ENCODE results near the gene GCLC. TPM values are rescaled to one million over a fixed set of nuclear protein-coding genes. Genes with fewer than 3 reads are reported as not detected.
A peak's percentile ranks its signal among the peaks of the same experiment; 100 is the strongest.

The GCLC gene
- total RNA-seq, 1 experiment from 2014 or later = 33.5 TPM

DNA sequence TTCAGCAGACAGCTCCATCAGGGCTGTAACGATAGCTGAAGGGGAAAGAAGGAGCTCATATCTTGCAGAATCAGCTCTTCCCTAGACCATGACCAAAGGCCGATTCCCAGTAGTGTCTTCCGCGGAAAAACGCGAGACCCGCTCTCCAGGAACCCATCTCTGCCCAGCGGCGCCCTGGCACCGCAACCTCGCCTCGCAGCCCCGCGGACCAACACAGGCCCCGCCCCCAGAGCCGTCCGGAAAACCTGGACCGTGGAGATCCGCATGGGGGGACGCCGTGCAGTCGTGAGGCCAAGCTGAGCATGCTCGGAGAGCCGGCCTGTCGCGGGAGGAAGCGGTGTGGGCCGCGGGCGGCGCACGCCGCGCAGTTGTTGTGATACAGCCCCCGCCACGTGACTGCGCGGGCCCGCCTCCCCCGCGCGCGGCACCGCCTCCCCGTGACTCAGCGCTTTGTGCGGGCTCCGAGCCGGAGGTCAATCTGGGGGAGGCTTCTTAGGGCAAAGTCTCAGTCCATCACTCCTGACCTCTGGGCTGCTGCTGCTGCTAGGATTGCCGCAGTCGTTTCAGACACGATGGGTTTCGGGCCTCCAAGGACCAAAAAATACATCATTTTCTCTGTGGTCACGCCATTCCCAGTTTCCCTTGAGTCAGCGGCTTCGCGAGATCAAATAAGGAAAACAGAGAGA lies 3.1 kb upstream of the GCLC start:
- BruUV-seq (replicated peaks) = no TSS peak
- ChIA-PET POLR2A (ENCODE audit: low non-redundant PET) (no interaction called here), CTCF (no interaction called here)
- intact Hi-C loops (cut with micrococcal nuclease; ENCODE audit: unreplicated experiment) = loop anchor here (1.0 to 10.0 kb wide), 2 partner anchors 103 to 247 kb away; partner anchors contain the start of gene LRRC1
- Histone ChIP-seq H3K9me3 (ENCODE audit: low read depth, low read length, poor library complexity, severe bottlenecking) (no peaks in the 10 kb centered on the region), H3K4me1 (ENCODE audit: insufficient read depth, low read length, poor library complexity, severe bottlenecking) (peaks cover 10% of the 10 kb centered on the region), H3K4me3 (ENCODE audit: low read depth, low read length, poor library complexity, severe bottlenecking) (peak overlapping the region; percentile 48), H3K27me3 (replicated peaks; ENCODE audit: insufficient read depth, low read depth, low read length, poor library complexity) (no peaks in the 10 kb centered on the region), H3K36me3 (ENCODE audit: insufficient read depth, low read length, poor library complexity, severe bottlenecking) (no peaks in the 10 kb centered on the region), H3K27ac (ENCODE audit: low read depth, low read length, poor library complexity, severe bottlenecking) (peak overlapping the region; percentile 77)
- no peak for TF ChIP-seq EZH2 (IDR thresholded peaks at IDR 0.05; ENCODE audit: borderline replicate concordance, low read depth, low read length, poor library complexity, severe bottlenecking)
- TF ChIP-seq, protein P1, sequence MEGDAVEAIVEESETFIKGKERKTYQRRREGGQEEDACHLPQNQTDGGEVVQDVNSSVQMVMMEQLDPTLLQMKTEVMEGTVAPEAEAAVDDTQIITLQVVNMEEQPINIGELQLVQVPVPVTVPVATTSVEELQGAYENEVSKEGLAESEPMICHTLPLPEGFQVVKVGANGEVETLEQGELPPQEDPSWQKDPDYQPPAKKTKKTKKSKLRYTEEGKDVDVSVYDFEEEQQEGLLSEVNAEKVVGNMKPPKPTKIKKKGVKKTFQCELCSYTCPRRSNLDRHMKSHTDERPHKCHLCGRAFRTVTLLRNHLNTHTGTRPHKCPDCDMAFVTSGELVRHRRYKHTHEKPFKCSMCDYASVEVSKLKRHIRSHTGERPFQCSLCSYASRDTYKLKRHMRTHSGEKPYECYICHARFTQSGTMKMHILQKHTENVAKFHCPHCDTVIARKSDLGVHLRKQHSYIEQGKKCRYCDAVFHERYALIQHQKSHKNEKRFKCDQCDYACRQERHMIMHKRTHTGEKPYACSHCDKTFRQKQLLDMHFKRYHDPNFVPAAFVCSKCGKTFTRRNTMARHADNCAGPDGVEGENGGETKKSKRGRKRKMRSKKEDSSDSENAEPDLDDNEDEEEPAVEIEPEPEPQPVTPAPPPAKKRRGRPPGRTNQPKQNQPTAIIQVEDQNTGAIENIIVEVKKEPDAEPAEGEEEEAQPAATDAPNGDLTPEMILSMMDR (conservative IDR thresholded peaks at IDR 0.05; ENCODE audit: low read depth, low read length) = no peak
- DNase-seq (ENCODE audit: low spot score) = peak; percentile 97

DNA sequence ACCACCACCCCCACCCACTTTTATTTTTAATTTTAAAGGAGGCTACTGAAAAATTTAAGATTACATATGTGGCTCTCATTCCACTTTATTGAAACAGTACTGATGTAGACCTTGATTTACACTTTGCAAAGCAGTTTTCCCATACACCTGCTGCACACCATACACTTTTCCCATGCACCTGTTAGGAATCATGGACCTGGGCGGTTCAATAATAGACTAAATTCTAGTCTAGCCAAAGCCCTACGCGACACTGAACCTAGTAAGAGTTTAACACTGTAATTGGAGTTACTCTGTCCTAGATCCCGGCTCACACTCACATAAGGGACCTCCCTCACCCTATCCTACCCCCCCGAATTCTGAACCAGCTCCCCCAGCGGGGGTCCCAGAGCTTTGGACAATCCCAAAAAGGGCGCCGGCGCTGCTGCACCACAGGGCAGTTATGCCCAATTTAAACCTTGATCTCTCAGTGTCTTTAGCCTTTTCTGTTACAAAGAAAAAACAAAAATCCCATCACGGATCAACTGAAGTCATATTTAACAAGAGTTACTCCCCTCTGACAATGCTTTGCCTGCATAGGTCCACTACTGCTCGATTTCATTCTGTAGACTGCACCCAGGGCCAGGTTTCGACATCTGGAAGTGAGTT lies 2.4 kb upstream of the GCLC start:
- intact Hi-C loops (cut with micrococcal nuclease; ENCODE audit: unreplicated experiment) = loop anchor here (10.0 kb wide), 1 partner anchor 248 kb away; the partner anchor contains the start of gene LRRC1
- Histone ChIP-seq H3K27ac (ENCODE audit: low read depth, low read length, poor library complexity, severe bottlenecking) (peak overlapping the region; percentile 27), H3K9me3 (ENCODE audit: low read depth, low read length, poor library complexity, severe bottlenecking) (no peaks in the 10 kb centered on the region), H3K36me3 (ENCODE audit: insufficient read depth, low read length, poor library complexity, severe bottlenecking) (no peaks in the 10 kb centered on the region), H3K27me3 (replicated peaks; ENCODE audit: insufficient read depth, low read depth, low read length, poor library complexity) (no peaks in the 10 kb centered on the region), H3K4me3 (ENCODE audit: low read depth, low read length, poor library complexity, severe bottlenecking) (peak overlapping the region; percentile 48), H3K4me1 (ENCODE audit: insufficient read depth, low read length, poor library complexity, severe bottlenecking) (peaks cover 12% of the 10 kb centered on the region)
- ChIA-PET POLR2A (ENCODE audit: low non-redundant PET) (no interaction called here), CTCF (no interaction called here)
- BruUV-seq (replicated peaks) = no TSS peak
- TF ChIP-seq, protein P1 (conservative IDR thresholded peaks at IDR 0.05; ENCODE audit: low read depth, low read length) = no peak
- TF ChIP-seq EZH2 (IDR thresholded peaks at IDR 0.05; ENCODE audit: borderline replicate concordance, low read depth, low read length, poor library complexity, severe bottlenecking) = no peak
- no peak for DNase-seq (ENCODE audit: low spot score)

DNA sequence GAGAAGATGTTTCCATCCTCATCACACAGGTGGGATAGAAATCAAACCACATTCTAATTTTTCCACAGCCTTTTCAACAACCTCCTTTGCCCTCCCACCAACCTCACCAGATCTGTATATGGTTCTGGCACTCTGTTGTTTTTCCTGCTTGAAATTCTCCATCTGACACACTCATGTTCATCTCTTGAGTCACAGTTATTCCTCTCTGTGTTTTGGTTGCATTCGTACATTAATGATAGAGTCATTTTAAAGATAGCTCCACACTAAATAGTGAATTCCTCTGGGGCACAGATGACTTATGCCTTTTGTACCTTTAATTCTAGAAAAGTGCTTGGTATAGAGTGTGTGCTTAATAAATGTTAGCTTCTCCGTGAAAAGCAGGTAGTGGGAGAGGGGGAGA lies 1.4 kb upstream of the GCLC start:
- H3K27ac ChIP-seq (ENCODE audit: low read depth, low read length, poor library complexity, severe bottlenecking) = no peak overlapping the region
- no peak overlapping the region for H3K4me3 ChIP-seq (ENCODE audit: low read depth, low read length, poor library complexity, severe bottlenecking)
- no peaks in the 10 kb centered on the region for H3K9me3 ChIP-seq (ENCODE audit: low read depth, low read length, poor library complexity, severe bottlenecking)
- intact Hi-C loops (cut with micrococcal nuclease; ENCODE audit: unreplicated experiment) = loop anchor here (10.0 kb wide), 1 partner anchor 249 kb away; the partner anchor contains the start of gene LRRC1
- no peaks in the 10 kb centered on the region for H3K27me3 ChIP-seq (replicated peaks; ENCODE audit: insufficient read depth, low read depth, low read length, poor library complexity)
- TF ChIP-seq, protein P1 (conservative IDR thresholded peaks at IDR 0.05; ENCODE audit: low read depth, low read length) = no peak
- TF ChIP-seq EZH2 (IDR thresholded peaks at IDR 0.05; ENCODE audit: borderline replicate concordance, low read depth, low read length, poor library complexity, severe bottlenecking) = no peak
- CTCF ChIA-PET = no interaction called here
- POLR2A ChIA-PET (ENCODE audit: low non-redundant PET) = no interaction called here
- H3K4me1 ChIP-seq (ENCODE audit: insufficient read depth, low read length, poor library complexity, severe bottlenecking) = peaks cover 12% of the 10 kb centered on the region
- no TSS peak for BruUV-seq (replicated peaks)
- H3K36me3 ChIP-seq (ENCODE audit: insufficient read depth, low read length, poor library complexity, severe bottlenecking) = no peaks in the 10 kb centered on the region
- no peak for DNase-seq (ENCODE audit: low spot score)

Measured in A673 (cell line).